Muscle layer of colon (tissue), 2 donors: ENCODE measurements around the gene CHDH.

Source experiments
- H3K27ac ChIP-seq: one replicate; pipeline ENCODE4 v1.7.0; 2013; ENCODE audit warnings: low read depth, mild to moderate bottlenecking, low read length, moderate library complexity
- H3K27me3 ChIP-seq, 2 donors: one replicate each; pipeline ENCODE4 v1.7.0; 2013; ENCODE audit warnings: low read length in 2 of 2, mild to moderate bottlenecking in 2 of 2; ENCODE audit not compliant: insufficient read depth in 2 of 2, control insufficient read depth in 1 of 2
- H3K36me3 ChIP-seq: one replicate; pipeline ENCODE4 v1.7.0; 2013; ENCODE audit warnings: mild to moderate bottlenecking, low read length; ENCODE audit not compliant: insufficient read depth
- H3K4me1 ChIP-seq: one replicate; pipeline ENCODE4 v1.7.0; 2013; ENCODE audit warnings: mild to moderate bottlenecking, low read length; ENCODE audit not compliant: insufficient read depth
- H3K4me3 ChIP-seq, 2 donors: one replicate each; pipeline ENCODE4 v1.7.0; 2013; ENCODE audit warnings: low read length in 2 of 2, low read depth in 1 of 2, mild to moderate bottlenecking in 1 of 2, moderate library complexity in 1 of 2
- H3K9ac ChIP-seq: one replicate; pipeline ENCODE4 v1.7.0; 2013; ENCODE audit warnings: low read length
- H3K9me3 ChIP-seq: one replicate; pipeline ENCODE4 v1.7.0; 2013; ENCODE audit warnings: mild to moderate bottlenecking, low read length
- donor health status: abdominal sarcoma.
- donor health status: Adenocarcinoma of cecum.

Gene CHDH

DNA sequence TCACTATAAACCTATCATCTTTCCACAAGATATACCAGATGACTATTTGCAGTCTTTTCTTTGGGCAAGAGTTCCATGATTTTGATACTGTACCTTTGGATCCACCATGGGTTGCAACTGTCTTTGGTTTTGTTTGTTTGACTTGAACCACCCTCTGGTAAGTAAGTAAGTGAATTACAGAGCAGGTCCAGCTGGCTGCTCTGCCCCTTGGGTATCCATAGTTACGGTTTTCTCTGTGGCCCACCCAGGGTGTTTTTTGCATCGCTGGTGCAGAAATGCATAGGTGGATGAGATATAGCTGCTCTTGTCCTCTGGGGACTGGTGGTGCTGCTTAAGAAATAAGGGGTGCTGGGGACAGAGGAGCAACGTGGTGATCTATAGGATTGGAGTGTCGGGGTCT is 33.8 kb downstream of the CHDH start:
- Histone ChIP-seq H3K27ac (no peak overlapping the region), H3K36me3 (no peaks in the 10 kb centered on the region), H3K27me3 (no peaks in the 10 kb centered on the region), H3K9me3 (no peaks in the 10 kb centered on the region), H3K9ac (no peak overlapping the region), H3K4me1 (no peaks in the 10 kb centered on the region), H3K4me3 (no peak overlapping the region)

DNA sequence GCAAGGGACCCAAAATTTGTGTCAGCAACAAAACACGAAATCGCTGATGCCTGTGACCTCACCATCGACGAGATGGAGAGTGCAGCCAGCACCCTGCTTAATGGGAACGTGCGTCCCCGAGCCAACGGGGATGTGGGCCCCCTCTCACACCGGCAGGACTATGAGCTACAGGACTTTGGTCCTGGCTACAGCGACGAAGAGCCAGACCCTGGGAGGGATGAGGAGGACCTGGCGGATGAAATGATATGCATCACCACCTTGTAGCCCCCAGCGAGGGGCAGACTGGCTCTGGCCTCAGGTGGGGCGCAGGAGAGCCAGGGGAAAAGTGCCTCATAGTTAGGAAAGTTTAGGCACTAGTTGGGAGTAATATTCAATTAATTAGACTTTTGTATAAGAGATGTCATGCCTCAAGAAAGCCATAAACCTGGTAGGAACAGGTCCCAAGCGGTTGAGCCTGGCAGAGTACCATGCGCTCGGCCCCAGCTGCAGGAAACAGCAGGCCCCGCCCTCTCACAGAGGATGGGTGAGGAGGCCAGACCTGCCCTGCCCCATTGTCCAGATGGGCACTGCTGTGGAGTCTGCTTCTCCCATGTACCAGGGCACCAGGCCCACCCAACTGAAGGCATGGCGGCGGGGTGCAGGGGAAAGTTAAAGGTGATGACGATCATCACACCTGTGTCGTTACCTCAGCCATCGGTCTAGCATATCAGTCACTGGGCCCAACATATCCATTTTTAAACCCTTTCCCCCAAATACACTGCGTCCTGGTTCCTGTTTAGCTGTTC is 34.9 kb downstream of the CHDH start:
- no peaks in the 10 kb centered on the region for H3K9me3 ChIP-seq
- H3K36me3 ChIP-seq: no peaks in the 10 kb centered on the region
- H3K4me1 ChIP-seq: no peaks in the 10 kb centered on the region
- H3K27ac ChIP-seq: no peak overlapping the region
- no peak overlapping the region for H3K4me3 ChIP-seq
- H3K9ac ChIP-seq: no peak overlapping the region
- no peaks in the 10 kb centered on the region for H3K27me3 ChIP-seq

DNA sequence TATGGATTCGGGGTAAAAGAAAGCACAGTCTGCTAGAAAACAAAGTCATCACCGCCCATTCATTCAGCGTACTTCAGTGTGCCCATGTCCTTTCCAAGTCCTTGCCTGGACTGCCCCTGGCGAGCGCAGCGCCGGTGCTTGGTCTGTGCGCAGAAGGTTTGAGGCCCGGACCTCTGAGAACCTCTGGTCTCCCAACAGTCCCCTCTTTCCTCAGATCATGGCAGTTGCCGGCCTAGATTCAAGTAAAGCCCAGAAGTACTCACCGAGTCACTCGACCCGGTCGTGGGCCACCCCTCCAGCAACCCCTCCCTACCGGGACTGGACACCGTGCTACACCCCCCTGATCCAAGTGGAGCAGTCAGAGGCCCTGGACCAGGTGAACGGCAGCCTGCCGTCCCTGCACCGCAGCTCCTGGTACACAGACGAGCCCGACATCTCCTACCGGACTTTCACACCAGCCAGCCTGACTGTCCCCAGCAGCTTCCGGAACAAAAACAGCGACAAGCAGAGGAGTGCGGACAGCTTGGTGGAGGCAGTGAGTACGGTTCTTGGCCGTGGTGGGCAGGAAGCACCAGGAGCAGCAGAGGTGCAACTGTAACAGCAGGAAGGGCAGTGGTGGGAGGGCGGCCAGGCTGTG is 36.3 kb downstream of the CHDH start:
- no peak overlapping the region for H3K9ac ChIP-seq

DNA sequence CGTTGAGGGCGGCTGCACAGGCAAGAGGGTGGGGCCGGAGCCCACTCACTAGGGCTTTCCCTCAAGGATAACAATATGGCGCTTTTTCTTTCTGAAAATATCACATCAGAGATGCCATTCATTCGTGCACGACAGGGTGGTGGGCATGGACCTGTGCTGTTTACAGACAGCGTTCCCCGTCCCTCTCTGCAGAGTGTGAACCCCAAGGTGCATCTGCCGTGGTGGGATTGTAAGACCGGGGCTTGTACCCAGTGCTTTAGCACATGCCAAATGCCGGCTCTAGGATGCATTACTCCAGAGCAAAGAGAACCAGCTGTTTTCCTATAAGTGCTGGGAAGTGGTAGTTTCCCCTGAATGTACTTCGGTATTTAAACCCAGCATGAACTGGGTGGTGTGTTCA is 37.0 kb downstream of the CHDH start:
- Histone ChIP-seq H3K9me3 (no peaks in the 10 kb centered on the region), H3K36me3 (no peaks in the 10 kb centered on the region), H3K4me1 (no peaks in the 10 kb centered on the region), H3K9ac (no peak overlapping the region), H3K4me3 (no peak overlapping the region), H3K27ac (no peak overlapping the region), H3K27me3 (no peaks in the 10 kb centered on the region)

More for the DNA sequence above, 36.3 kb downstream of the CHDH start:
- no peaks in the 10 kb centered on the region for H3K36me3 ChIP-seq
- no peaks in the 10 kb centered on the region for H3K4me1 ChIP-seq
- no peaks in the 10 kb centered on the region for H3K9me3 ChIP-seq
- H3K4me3 ChIP-seq: no peak overlapping the region
- no peaks in the 10 kb centered on the region for H3K27me3 ChIP-seq
- H3K27ac ChIP-seq: no peak overlapping the region

DNA sequence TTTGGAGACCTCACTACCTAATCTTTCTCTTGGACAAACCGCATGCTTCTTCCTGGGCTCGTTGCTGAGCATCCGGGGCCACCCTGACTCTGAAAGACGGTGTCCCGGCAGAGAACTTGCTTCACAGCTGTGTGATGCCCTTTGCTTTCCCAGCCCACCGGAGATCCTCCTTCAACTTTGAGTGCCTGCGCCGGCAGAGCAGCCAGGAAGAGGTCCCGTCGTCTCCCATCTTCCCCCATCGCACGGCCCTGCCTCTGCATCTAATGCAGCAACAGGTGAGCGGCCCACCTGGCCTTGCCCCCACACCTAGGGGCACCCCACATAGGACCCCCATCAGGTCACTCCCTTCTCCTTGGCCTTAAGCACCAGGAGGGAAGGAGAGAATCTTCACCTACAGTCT is 37.7 kb downstream of the CHDH start:
- no peaks in the 10 kb centered on the region for H3K9me3 ChIP-seq
- H3K27ac ChIP-seq: no peak overlapping the region

DNA sequence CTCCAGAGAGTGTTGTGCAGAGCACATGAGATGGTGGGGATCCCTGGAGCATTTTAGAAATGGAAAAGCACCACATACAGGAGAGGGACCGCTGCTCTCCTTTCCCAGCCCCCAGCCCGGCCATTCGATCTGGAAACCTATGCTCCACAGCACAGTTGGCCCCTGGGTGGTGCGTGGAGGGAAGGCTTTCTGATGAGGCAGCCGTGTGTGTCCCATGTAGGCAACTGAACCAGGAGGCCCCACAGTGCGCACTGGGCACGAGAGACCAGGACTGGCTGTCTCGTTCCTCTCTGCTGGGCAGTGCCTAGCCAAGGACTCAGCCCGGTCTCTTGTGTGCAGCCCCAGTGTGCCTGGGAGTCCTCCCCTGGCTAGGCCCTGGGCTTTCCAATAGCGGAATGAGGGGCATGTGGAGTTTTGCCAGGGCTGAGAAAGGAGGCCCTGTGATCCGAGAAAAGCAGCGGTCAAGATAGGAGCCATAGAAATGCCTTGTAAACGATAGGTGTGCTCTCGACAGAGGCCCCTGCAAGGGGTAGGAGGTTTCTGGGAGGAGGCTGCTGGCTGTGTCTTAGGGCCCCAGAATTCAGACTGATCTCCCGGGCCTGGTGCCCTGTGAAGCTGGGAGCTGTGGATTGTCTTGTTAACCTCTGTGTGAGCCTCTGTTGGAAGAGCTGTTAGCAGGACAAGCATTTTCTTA is 39.0 kb downstream of the CHDH start:
- Histone ChIP-seq H3K4me1 (no peaks in the 10 kb centered on the region), H3K4me3 (no peak overlapping the region), H3K36me3 (no peaks in the 10 kb centered on the region), H3K9ac (no peak overlapping the region), H3K27ac (no peak overlapping the region), H3K9me3 (no peaks in the 10 kb centered on the region), H3K27me3 (no peaks in the 10 kb centered on the region)

More for the DNA sequence above, 37.7 kb downstream of the CHDH start:
- no peaks in the 10 kb centered on the region for H3K27me3 ChIP-seq
- H3K36me3 ChIP-seq: no peaks in the 10 kb centered on the region
- H3K4me3 ChIP-seq: no peak overlapping the region
- H3K4me1 ChIP-seq: no peaks in the 10 kb centered on the region
- no peak overlapping the region for H3K9ac ChIP-seq

DNA sequence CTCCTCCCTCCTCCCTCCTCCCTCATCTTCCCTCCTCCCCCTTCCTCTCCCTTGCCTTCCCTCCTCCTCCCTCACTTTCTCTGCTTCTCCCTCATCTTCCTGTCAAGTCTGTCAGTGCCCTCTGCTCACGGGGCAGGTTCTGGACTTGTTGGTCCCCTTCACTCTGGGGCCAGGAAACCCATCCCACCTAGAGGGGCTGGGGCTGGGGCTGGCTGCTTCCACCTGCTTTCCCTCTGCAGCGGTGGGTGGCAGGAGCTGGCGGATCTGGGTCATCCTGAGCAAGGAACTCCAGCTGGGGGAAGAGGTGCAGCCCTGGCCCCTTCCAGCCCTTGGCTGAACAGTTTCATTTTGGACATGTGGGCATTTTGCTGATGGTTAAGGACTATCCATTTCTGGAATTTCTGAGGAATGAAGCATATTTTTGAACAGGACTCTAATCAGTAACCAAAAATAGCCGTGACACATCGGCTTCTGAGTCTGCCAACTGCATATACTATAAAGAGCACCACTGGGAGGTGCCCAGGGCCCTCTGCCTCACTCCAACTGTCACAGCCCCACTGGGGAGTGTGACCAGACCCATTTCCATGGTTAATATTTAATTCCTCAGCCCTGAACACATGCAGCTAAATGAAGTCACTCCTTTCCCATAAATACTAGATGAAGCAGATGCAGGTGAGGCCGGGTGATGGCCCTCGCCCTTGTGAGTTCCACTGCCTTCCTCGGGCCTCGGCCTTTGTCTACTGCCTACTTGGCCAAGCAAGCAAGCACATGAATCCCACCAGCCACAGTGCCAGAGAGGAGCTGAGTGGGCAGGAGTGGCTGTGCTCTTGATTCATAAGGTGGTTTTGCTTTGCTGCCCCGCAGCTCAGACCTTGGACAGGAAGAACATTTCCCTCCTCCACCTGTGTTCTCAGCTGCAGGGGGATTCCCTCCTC is 39.8 kb downstream of the CHDH start:
- H3K9ac ChIP-seq: no peak overlapping the region

DNA sequence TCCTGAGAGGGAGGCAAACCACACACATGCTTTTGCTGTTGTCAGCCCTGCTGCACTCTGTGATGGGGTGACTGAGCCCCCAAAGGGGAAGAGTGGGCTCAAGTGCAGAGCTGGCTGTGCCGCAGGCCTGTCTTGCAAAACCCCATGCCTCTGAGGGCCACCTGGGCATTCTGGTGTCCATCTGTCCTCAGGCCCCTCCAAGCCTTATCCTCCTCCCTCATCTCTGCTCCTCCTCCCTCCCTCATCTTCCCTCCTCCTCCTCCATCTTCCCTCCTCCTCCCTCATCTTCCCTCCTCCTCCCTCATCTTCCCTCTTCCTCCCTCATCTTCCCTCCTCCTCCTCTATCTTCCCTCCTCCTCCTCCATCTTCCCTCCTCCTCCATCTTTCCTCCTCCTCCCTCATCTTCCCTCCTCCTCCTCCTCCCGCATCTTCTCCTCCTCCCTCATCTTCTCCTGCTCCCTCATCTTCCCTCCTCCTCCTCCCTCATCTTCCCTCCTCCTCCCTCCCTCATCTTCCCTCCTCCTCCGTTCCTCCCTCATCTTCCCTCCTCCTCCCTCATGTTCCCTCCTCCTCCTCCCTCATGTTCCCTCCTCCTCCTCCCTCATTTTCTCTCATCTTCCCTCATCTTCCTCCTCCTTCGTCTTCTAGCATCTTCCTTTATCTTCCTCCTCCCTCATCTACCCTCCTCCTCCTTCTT is 40.6 kb downstream of the CHDH start:
- no peaks in the 10 kb centered on the region for H3K36me3 ChIP-seq

More for the DNA sequence above, 39.8 kb downstream of the CHDH start:
- no peak overlapping the region for H3K4me3 ChIP-seq
- no peaks in the 10 kb centered on the region for H3K4me1 ChIP-seq
- H3K36me3 ChIP-seq: no peaks in the 10 kb centered on the region
- H3K27me3 ChIP-seq: no peaks in the 10 kb centered on the region
- no peak overlapping the region for H3K27ac ChIP-seq
- no peaks in the 10 kb centered on the region for H3K9me3 ChIP-seq

DNA sequence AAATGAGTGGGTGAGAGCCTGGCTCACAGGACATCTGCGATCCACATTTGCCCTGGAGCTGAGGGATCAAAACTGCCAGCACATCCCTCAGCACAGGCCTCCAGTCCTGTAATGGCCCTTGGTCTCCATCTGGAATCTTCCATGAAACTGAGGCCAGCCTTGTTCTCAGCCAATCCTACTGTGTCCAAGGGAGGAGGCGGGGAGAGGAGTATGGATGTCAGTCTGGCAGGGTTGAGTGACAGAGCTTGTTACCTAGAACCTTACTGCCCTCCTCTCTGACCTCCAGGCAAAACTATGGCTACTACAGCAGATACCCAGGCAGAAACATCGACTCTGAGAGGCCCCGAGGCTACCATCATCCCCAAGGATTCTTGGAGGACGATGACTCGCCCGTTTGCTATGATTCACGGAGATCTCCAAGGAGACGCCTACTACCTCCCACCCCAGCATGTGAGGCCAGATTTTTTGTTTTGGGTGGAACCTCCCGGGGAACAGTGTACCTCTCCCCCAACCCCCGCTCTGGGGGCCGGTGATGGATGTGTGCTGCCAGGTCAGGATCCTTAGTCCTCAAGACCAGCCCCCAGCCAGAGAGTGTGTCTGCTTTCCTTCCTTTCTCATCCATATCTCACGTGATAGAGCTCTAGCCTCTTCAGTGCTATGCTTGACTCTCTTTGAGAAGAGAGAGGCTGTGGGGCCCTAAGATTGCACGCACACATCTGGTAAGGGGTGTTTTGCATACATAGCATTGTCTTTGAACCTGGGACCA is 41.3 kb downstream of the CHDH start:
- Histone ChIP-seq H3K4me3 (no peak overlapping the region), H3K4me1 (no peaks in the 10 kb centered on the region), H3K27ac (no peak overlapping the region), H3K9me3 (no peaks in the 10 kb centered on the region), H3K36me3 (no peaks in the 10 kb centered on the region), H3K9ac (no peak overlapping the region), H3K27me3 (no peaks in the 10 kb centered on the region)

More for the DNA sequence above, 40.6 kb downstream of the CHDH start:
- no peaks in the 10 kb centered on the region for H3K4me1 ChIP-seq
- no peak overlapping the region for H3K9ac ChIP-seq
- H3K27ac ChIP-seq: no peak overlapping the region
- H3K4me3 ChIP-seq: no peak overlapping the region
- no peaks in the 10 kb centered on the region for H3K9me3 ChIP-seq
- no peaks in the 10 kb centered on the region for H3K27me3 ChIP-seq
